PC-9 (cell line): ENCODE measurements around the gene BRINP3. TPM values are rescaled to one million over a fixed set of nuclear protein-coding genes. Genes with fewer than 3 reads are reported as not detected.

ENCODE experiments used
- BruUV-seq: library from RNA; stranded (reverse); fragments of 400-500 nt; replicated peaks from 2 replicates; lab custom pipeline; 2021; lab: Mats Ljungman, UMichigan
- CTCF ChIA-PET: fragments of 300-600 bp; sonication (Branson Sonifier 250); formaldehyde crosslinking; loops from one replicate; lab custom pipeline; 2022; ENCODE audit warnings: antibody characterized with exemption; lab: Charles Lee
- POLR2A ChIA-PET: fragments of 300-600 bp; sonication (Branson Sonifier 250); formaldehyde crosslinking; loops from one replicate; lab custom pipeline; 2022; ENCODE audit warnings: antibody characterized with exemption; ENCODE audit not compliant: unreplicated experiment; lab: Charles Lee
- DNase-seq, 2 experiments: peaks; one replicate each; pipeline versions ENCODE4 v3.0.0 to v3.0.0-alpha.2; 2015 to 2022; ENCODE audit warnings: mixed read lengths in 1 of 2
- H2AFZ ChIP-seq: fragments of 200-600 bp; sonication (generic); 2 replicates; pipeline ENCODE4 v1.8.1; 2017; ENCODE audit warnings: antibody characterized with exemption
- H3F3A ChIP-seq: fragments of 200-600 bp; sonication (generic); 2 replicates; pipeline ENCODE4 v1.8.1; 2017; ENCODE audit warnings: antibody characterized with exemption, mild to moderate bottlenecking, low read depth; ENCODE audit not compliant: insufficient read depth
- H3K27ac ChIP-seq: fragments of 200-600 bp; sonication (generic); 2 replicates; pipeline ENCODE4 v1.6.1; 2016; ENCODE audit warnings: mixed run types
- H3K27me3 ChIP-seq: fragments of 200-600 bp; sonication (generic); 2 replicates; pipeline ENCODE4 v1.6.1; 2016; ENCODE audit warnings: low read depth, mixed run types; ENCODE audit not compliant: insufficient read depth
- H3K36me3 ChIP-seq: fragments of 200-600 bp; sonication (generic); 2 replicates; pipeline ENCODE4 v1.6.1; 2016; ENCODE audit warnings: low read depth, mixed run types
- H3K4me1 ChIP-seq: fragments of 200-600 bp; sonication (generic); replicated peaks from 2 replicates; pipeline ENCODE4 v1.6.1; 2016; ENCODE audit warnings: mixed run types; ENCODE audit not compliant: insufficient read depth
- H3K4me2 ChIP-seq: fragments of 200-600 bp; sonication (generic); 2 replicates; pipeline ENCODE4 v1.6.1; 2017; ENCODE audit warnings: mixed run types
- H3K4me3 ChIP-seq: fragments of 200-600 bp; sonication (generic); 2 replicates; pipeline ENCODE4 v1.6.1; 2016; ENCODE audit warnings: mixed run types
- H3K79me2 ChIP-seq: fragments of 200-600 bp; sonication (generic); 2 replicates; pipeline ENCODE4 v1.6.1; 2017; ENCODE audit warnings: low read depth, mixed run types
- H3K9me2 ChIP-seq: fragments of 200-600 bp; sonication (generic); 2 replicates; pipeline ENCODE4 v1.8.1; 2017; ENCODE audit warnings: mild to moderate bottlenecking; ENCODE audit not compliant: insufficient read depth
- H3K9me3 ChIP-seq: fragments of 200-600 bp; sonication (generic); 2 replicates; pipeline ENCODE4 v1.8.1; 2016; ENCODE audit warnings: low read depth; ENCODE audit not compliant: insufficient read depth
- H4K20me1 ChIP-seq: fragments of 200-600 bp; sonication (generic); 2 replicates; pipeline ENCODE4 v1.8.1; 2017; ENCODE audit not compliant: insufficient read depth
- CTCF ChIP-seq: fragments of 200-600 bp; sonication (generic); conservative IDR thresholded peaks from 2 replicates; pipeline ENCODE4 v1.6.1; 2017; ENCODE audit warnings: mixed run types, antibody characterized with exemption, mild to moderate bottlenecking, moderate library complexity
- EZH2 ChIP-seq: fragments of 200-600 bp; sonication (generic); IDR thresholded peaks from 2 replicates; pipeline ENCODE4 v1.8.0; 2017; ENCODE audit warnings: antibody characterized with exemption, low read depth
- intact Hi-C: fragments of 100-400 bp; cut with micrococcal nuclease; formaldehyde crosslinking; loops from one replicate; pipeline ENCODE4 v1.10.0; 2022; ENCODE audit not compliant: unreplicated experiment
- total RNA-seq: library from RNA; stranded (reverse); gene quantifications from 2 replicates; pipeline ENCODE4 v1.2.3, GENCODE V29; 2021

BRINP3 gene
- total RNA-seq, 1 experiment from 2014 or later: not detected

GRCh38 chr1:190207733-190208132, 269.9 kb downstream of the BRINP3 start:
- TF ChIP-seq CTCF (no peak), EZH2 (no peak)
- POLR2A ChIA-PET: no interaction called here
- Histone ChIP-seq H3K4me2 (no peak overlapping the region), H3K27me3 (no peaks in the 10 kb centered on the region), H3K36me3 (no peaks in the 10 kb centered on the region), H3F3A (no peaks in the 10 kb centered on the region), H3K4me1 (no peaks in the 10 kb centered on the region), H3K9me3 (peaks cover 2% of the 10 kb centered on the region; the same call in 1 of the 2 replicates), H2AFZ (peak overlapping the region; percentile 45; the same call in 1 of the 2 replicates), H3K9me2 (no peaks in the 10 kb centered on the region; the same call in 1 of the 2 replicates), H3K27ac (no peak overlapping the region), H3K79me2 (no peaks in the 10 kb centered on the region), H3K4me3 (no peak overlapping the region), H4K20me1 (no peaks in the 10 kb centered on the region)
- CTCF ChIA-PET: no interaction called here
- DNase-seq: no peak
- BruUV-seq: no TSS peak
- intact Hi-C loops: no loop called here

- no peaks in the 10 kb centered on the region for H4K20me1 ChIP-seq
- H3K27me3 ChIP-seq: no peaks in the 10 kb centered on the region
- H3K79me2 ChIP-seq: no peaks in the 10 kb centered on the region
- no peak for DNase-seq
- intact Hi-C loops: no loop called here
- no peaks in the 10 kb centered on the region for H3K36me3 ChIP-seq
- CTCF ChIA-PET: no interaction called here
- TF ChIP-seq EZH2 (no peak), CTCF (no peak)
- POLR2A ChIA-PET: no interaction called here
- no TSS peak for BruUV-seq
- no peaks in the 10 kb centered on the region for H3F3A ChIP-seq
- H3K9me2 ChIP-seq: no peaks in the 10 kb centered on the region; the same call in 1 of the 2 replicates
- no peak overlapping the region for H2AFZ ChIP-seq
- no peak overlapping the region for H3K27ac ChIP-seq
- H3K4me1 ChIP-seq: no peaks in the 10 kb centered on the region
- H3K4me3 ChIP-seq: no peak overlapping the region
- H3K9me3 ChIP-seq: peaks cover 8% of the 10 kb centered on the region; the same call in 1 of the 2 replicates
- H3K4me2 ChIP-seq: no peak overlapping the region
Observed at GRCh38 chr1:190205713-190206112, 272.0 kb downstream of the BRINP3 start.

GRCh38 chr1:190196020-190196419, 281.6 kb downstream of the BRINP3 start:
- DNase-seq: no peak
- Histone ChIP-seq H3K36me3 (no peaks in the 10 kb centered on the region), H3K27me3 (no peaks in the 10 kb centered on the region), H3K79me2 (no peaks in the 10 kb centered on the region), H3K4me3 (no peak overlapping the region), H4K20me1 (no peaks in the 10 kb centered on the region), H2AFZ (no peak overlapping the region), H3K4me1 (no peaks in the 10 kb centered on the region), H3K9me2 (no peaks in the 10 kb centered on the region), H3K9me3 (no peaks in the 10 kb centered on the region), H3K27ac (no peak overlapping the region), H3K4me2 (no peak overlapping the region), H3F3A (no peaks in the 10 kb centered on the region)
- TF ChIP-seq CTCF (no peak), EZH2 (no peak)
- CTCF ChIA-PET: no interaction called here
- intact Hi-C loops: loop anchor here (10.0 kb wide), 1 partner anchor 1039 kb away; no protein-coding TSS in a partner anchor
- BruUV-seq: no TSS peak
- POLR2A ChIA-PET: no interaction called here
